Hematopoietic multipotent progenitor cell treated with erythropoietin and hydrocortisone succinate and interleukin-3 and kit ligand, for 8 days (in vitro differentiated cells): Measurements from ENCODE around the gene FAM78B.

Source experiments
- DNase-seq: peaks from one replicate; pipeline ENCODE4 v3.0.0-alpha.2; 2015

The FAM78B gene

DNA sequence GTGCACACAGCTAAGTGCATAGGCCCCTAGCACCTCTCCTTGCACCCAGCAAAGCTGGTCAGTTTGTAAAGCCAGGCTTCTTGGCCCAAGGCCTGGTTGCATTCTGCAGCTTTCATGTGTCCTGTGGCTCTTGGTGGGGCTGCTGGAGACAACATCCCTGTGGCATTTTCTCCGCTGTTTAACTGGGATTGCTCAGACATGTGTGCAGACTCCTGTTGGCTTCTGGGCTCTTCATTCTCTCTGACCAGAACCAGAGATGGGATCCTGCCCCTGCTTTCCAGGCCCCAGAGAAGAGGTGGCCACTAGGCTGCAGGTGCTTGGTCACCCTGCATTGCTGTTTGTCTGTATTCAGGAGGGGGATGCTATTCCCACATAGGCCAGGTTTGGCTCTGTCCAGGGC, 50.8 kb downstream of the FAM78B start:
- no peak for DNase-seq

- DNase-seq: no peak
Measured at GRCh38 chr1:166114419-166114818, 52.4 kb downstream of the FAM78B start.

GRCh38 chr1:166113630-166114029, 53.2 kb downstream of the FAM78B start:
- no peak for DNase-seq

DNA sequence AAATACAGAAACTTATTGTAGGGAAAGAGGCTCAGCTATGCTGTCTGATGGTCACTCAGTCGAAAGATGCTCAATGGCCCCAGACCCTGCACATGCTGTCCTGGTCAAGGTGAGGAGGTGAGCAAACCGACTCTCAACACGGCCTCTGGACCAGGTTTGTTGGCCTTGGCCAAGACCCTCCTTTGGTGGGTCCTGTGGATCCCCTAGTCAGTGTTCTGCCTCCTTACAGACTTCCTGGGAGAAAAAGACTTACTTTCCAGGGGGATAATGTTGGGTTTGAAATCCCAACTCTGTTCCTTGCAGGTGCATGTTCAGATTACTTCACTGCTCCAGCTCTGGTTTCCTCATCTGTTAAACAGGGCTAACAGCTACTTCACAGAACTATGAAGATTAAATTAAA, 53.8 kb downstream of the FAM78B start:
- DNase-seq: no peak

DNA sequence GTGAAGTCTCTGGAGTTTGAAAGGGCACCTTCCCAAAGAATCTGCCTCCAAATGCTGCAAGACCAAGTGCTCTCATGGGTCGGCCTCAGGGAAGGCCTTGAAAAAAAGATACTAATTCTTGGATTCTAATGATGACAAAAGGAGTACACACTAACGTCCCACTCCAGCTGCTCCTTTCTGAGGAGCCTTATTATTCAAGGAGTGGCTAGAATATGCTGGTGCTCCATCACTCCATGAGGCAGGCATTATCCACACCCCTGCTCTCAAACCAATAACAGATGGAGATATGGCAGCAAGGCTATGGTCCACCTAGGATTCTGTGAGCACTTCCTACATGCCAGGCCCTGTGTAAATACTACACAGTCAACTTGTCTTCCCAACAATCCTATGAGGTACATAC, 54.4 kb downstream of the FAM78B start:
- DNase-seq: no peak

DNA sequence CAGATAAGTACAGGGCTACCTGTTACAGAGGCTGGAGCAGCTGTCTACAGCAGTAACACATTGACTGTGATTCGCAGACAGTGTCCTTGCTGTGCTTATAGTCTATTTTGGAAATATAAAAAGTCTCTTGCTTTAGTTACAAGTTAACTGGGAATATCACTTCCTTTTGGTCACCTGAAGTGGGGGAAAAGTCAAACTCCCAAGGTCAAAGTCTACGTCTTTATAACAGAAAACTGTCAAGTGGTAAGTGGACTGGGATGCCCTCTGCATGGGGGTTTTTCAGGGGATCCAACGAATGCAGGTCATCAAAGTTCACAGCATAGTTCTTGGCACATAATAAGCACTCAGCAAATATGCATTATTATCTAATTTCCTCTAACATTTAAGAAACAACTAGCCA, 55.4 kb downstream of the FAM78B start:
- DNase-seq: no peak

DNA sequence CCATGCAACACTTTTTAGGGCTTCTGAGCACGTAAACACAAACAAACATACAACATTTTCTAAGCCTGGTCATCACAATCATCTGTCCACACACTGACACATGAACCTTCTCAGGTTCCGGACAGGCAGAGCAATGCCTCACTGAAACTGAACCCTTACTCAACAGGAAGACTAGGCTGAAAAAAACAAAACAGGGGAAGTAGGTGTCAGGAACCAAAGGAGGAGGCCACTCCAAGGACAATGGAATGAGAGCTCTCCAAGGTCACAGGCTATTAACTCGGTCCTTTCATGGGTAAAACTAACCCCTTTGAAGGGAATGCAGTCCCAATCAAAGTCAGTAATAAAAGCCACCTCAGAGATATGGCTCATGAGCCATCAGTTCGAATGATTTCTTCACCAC, 76.6 kb downstream of the FAM78B start:
- no peak for DNase-seq

DNA sequence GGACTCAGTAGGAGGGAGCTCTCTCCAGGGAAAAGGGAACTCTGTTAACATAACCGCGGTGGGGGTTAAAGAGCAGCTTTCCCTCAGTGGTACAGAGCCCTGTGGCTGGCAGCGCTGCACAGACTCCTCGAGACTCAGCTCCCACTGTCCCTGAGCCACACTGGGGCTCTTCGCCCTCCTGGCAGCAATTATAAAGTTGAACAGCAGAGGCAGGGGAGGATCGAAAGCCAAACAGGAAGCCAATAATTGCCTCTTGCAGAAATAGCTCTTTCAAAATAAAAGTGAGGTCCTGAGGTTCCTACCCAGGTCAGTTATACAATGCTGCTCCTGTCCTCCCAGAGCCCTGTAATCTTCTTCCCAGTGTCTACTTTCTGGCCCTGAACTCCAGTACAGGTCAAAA, 77.0 kb downstream of the FAM78B start:
- DNase-seq: no peak

DNA sequence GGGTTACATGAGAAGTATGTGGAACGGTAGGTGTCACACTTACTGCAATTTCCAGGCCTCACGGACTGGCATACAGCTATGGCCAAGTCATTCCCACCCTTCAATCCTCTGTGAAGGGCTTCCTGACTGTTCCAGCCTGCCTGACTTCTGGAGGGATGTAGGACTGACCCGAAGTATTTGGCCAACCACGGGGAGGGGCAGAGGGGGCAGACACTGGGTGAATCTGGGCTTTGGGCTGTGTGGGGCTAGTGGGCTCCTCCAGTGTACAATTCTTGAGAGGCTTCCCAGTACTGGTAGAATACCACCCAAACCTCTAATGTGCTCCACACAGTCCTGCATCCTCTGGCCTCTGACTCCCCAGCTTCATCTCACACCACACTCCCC, 78.2 kb downstream of the FAM78B start:
- DNase-seq: no peak

- no peak for DNase-seq
Measured at GRCh38 chr1:166087734-166088571, 78.8 kb downstream of the FAM78B start.

GRCh38 chr1:166086113-166086883, 80.5 kb downstream of the FAM78B start:
- DNase-seq: no peak

DNA sequence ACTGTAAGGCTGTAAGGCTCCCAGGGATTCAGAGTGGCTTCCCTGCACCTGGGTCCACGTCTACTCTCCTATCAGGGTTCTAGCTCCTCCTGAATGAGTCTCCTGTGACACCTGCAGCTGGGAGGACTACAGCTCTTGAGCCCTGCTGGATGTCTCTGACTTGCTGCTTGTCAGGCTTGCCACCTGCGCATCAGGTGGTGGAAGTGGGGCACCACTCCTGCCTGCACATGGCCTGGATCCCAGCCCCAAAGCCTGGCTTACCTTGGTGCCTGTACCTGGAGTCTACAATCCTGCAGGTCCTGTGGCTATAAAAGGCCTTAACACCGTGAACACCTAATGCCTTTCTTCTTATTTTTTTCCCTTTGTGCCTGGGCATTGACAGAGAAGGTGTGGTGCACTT, 82.2 kb downstream of the FAM78B start:
- DNase-seq: no peak

- no peak for DNase-seq
Measured at GRCh38 chr1:166083887-166084286, 82.9 kb downstream of the FAM78B start.

GRCh38 chr1:166082601-166083000, 84.2 kb downstream of the FAM78B start:
- DNase-seq: no peak

- no peak for DNase-seq
Measured at GRCh38 chr1:166080967-166081870, 85.6 kb downstream of the FAM78B start.

- DNase-seq: no peak
Measured at GRCh38 chr1:166080277-166080966, 86.4 kb downstream of the FAM78B start.

DNA sequence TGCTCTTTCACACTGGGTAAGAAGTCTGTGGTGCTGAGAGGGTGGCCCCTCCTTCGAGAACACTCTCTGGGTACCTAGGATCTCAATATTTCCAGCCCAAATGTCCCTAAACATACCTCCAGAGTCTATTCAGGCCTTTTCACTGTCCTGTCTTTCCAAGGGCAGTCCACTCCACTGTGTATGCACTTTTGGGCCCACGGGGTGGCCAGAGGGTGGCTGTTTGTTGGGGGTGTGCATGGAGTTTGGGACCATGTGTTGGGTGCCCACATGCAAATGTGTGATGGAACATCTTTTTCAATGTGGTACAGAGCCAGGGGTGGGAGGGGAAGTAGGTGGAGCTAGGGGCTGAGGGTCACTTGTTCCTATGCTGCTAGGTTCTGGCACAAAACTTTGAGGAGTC, 87.5 kb downstream of the FAM78B start:
- no peak for DNase-seq

DNA sequence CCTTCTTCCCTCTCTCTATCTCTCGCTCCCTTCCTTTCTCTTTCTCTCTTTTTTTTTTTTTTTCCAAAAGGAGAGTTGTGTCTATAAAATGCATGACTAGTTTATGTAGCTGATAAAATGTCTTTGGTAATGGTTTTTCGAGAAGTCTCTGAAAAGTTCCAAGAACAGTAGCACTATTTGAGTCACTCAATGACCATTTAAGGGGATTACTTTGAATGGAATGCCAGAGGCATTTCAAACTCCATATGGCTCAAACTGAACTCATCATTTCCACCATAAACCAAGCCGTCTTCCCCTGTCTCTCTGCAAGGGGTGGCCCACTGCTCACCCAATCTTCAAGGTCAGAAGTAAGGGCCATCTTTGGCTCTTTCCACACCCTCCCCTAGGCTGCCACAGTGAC, 93.3 kb downstream of the FAM78B start:
- DNase-seq: no peak

DNA sequence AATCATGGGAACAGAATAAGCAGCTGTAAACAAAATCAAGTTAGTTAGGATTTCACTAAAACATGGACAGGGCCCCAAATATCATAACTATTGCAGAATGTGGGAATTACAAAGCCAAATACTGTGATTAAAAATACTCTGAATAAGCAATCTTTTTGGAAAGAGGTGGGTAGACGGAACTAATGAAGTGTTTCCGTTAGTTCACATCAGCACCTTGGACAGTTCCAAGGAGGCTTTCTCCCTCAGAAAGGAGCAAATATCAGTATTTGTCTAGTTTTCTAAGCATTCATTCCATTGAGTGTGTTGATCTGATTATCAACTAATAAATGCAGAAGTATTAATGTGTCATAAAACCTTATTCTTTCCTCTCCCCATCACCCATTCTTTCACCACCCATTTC, 97.4 kb downstream of the FAM78B start:
- peak; percentile 22 for DNase-seq

DNA sequence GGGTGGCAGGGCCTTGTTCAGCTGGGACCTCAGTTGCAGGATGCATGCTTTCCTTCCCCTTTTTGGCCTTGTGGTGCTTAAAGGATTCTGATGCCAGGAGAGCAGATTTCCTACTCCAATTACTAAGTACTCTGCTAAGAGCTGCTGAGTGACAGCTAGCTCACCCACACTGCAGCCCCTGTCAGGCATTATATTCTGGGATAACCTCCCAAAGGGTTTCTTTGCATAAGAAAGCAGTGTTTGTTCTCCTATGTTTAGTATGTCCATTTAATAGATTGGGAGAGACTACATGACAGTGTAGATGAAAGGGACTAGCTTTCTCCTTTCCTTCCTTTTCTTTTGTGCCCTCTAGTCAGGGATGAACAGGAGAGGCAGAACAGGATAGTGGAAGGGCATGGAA, 100.7 kb downstream of the FAM78B start:
- DNase-seq: no peak

DNA sequence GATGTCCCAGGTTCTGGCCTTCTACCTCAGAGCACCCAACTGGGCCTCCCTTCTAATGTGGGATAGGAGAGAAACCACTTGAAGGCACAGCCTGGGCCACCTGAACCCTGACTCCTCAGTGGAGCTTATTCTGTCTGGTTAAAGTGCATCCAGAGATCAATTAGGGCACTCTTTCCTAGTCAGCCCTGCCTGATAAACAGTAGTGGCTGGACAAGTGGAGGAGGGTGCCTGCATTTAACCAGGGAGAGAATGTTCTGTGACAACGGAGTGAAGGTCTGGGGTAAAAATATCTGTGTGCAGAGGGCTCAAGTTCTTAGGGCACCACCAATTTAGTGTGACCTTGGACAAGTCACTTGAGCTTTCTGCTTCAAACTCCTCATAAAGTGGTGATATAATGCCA, 101.8 kb downstream of the FAM78B start:
- no peak for DNase-seq

DNA sequence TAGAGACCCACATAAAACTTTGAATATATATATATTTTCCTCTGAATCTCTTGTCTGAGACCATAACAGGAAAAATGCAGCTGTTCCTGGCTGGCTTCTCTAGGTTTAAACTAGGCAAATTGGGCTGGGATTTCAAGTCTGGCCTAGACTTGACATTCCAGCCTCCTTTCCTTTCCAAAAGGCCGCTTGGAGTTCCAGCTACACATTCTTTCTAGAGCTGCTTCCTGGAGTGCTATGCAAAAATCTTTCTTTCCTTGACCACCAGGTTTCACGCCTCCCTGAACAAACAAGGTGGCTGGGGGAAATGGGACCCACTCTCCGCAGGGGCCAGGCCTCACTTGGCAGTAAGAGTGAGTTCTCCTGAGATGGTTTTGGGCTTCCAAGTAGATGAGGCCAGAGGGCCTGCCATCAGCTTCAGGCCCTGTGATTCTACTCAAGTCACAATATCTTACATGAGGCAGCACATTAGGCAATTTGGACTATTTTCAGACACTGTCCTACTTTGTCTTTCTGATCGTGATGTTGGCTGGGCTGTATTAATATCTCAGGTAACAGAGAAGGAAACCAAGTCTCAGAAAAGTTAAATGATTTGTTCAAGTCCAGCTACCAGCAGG, 102.4 kb downstream of the FAM78B start:
- DNase-seq: no peak
